Measurements from ENCODE around the gene HINT2.
A peak's percentile ranks its signal among the peaks of the same experiment; 100 is the strongest.

Gene HINT2

GRCh38 chr9:35840881-35841644, 26.2 kb upstream of the HINT2 start:
- no peak for DNase-seq (ENCODE audit: low read depth)

DNA sequence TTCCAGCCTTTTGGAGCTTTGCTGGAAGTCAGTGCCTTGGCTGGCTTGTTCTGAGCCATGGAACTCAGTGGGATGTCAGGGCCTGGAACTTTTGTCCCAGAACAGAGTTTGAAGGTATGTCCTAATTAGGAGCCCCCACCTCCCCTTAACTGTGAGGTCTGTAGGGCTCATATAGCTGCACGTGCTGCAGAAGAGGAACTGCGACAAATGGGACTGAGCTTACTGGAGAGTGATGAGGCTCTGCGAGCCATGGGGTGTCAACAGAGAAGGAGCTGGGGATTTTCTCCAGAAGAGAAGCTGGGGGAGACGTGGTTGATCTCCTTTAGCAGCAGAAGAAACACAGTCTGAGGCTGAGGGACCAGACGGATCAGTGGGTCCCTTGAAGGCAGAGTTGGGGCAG, 25.1 kb upstream of the HINT2 start:
- no peak for DNase-seq (ENCODE audit: low read depth)

DNA sequence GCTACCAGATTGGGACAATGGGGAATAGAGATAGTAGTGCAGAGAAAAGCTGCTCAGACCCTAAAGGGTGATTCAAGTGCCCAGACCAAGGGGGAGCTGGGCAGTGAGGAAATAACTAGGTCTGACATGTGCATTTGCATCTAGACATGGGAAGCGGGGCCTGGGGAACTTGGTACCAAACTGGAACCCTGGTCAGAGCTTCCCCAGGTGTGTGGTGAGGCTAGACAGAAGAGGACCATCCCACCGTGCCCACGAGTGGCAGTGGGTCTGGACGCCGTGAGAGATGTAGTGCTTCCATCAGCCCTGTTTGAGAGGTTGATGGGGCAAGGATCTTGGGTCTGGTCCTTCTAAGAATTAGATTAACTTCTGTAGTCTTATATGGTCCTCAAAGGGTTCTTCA, 21.8 kb upstream of the HINT2 start:
- no peak for DNase-seq (ENCODE audit: low read depth)

GRCh38 chr9:35835766-35836165, 20.9 kb upstream of the HINT2 start:
- DNase-seq (ENCODE audit: low read depth): no peak

DNA sequence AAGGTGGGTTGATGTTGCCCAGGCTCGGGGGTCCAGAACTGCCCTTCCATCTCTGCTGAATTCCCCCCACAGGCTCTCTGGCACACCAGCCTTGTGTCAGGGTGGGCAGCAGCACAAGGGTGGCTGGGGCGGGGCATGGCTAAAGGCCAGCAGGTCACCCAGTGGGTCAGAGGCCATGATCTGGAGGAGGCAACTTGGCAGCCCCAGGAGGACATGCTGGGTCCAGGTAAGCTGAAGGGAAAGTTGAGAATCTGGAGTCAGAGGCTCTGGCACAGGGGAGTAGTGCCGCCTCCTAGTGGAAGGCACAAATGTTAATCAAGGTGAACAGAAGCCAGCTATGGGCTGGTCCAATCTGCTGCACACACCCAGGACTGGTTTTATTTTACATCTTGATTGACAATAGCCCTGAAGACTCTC, 20.4 kb upstream of the HINT2 start:
- DNase-seq (ENCODE audit: low read depth): no peak

DNA sequence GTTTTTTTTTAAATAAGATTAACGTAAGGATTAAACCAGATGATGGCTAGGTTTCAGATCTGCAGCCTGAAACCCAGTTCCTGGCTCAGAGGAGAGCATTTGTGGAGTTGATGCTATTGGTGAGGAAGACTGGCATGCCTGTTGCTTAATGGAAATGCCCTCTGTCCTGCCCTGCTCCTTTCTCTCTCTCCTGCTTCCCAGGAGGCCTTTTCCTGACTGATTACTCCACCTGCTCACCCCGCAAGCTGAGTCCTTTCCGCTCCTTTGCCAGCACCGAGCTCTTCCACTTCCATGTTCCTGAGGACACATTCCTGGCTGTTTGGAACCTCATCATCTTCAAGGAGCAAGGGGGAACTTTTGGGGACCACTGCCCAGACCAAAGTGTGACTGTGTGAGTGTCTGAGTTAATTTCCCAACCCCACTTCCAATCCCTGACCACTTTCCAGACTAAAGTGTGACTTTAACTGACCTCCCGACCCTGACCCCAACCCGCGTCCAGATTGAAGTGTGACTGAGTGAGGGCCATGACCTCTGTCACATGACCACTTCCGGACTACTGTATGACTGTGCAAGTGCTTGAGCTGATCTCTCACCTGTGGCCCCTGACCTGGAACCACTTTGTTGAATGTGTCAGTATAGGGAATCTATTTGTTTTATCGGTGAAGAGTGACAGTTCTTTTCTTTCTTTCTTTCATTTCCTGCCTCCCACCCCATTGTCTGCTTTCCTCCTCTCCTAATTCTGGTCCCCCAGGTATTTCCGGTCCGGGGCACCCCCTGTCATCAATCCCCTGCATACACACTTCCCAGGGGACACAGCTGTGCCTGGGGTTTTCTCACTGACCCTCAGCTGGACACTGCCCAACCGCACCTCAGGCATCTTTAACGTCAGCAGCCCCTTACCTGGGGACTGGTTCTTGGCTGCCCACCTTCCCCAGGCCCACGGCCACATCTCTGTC, 19.7 kb upstream of the HINT2 start:
- no peak for DNase-seq (ENCODE audit: low read depth)

DNA sequence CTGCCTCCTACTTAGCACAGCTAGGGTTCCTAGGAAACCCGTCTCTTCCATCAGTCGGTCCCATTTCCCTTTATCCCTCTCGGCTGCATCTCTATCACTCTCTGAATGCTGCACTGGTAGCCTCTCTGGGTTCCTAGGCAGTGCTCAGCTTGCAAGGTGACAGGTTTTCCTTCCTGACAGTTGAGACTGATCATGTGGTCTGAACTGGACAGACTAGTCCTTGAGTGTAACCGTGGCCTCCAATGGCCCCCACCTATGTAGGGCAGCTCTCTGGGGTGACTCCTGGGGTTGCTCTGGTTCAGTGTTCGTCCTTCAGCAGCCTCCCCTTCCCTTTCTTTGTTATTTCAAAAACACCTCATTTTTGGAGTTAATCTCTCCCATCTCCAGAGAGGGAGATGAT, 18.0 kb upstream of the HINT2 start:
- no peak for DNase-seq (ENCODE audit: low read depth)

DNA sequence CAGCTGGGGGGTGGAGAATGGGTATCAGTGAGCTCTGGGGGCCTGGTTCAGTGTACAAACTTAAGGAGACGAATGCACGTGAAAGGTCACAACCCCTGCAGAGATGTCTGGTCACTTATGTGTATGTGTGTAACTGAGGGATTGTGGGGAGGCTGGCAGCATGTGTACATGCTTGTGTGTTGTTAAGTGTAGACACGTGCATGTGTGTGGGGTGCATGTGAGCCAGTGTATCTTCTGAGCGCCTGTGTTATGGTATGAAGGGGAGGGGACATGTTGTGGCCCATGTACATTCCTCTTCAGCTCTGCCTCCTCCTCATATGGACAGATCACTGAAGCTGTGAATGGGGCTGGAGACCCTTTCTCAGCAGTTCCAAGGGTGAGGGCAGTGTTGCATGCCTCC, 16.2 kb upstream of the HINT2 start:
- no peak for DNase-seq (ENCODE audit: low read depth)

DNA sequence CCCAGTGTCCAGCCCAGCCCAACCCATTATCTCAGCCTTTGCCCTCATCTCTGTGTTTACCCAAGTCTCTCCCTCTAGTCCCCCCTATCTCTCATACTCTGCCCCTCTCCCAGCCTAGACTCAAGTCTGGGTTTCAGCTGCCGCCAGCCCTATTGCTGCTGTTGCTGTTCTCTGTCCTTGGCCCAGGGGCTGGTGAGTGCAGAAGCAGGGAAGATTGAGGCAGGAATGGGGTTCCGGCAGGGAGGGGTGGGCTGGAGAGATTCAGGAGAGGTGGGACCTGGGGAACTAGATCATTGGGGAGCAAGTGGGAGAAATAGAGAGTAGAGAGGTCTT, 14.9 kb upstream of the HINT2 start:
- no peak for DNase-seq (ENCODE audit: low read depth)

- peak; percentile 85 for DNase-seq (ENCODE audit: low read depth)
Observed at GRCh38 chr9:35829084-35829763, 14.4 kb upstream of the HINT2 start, which contains the start of gene TMEM8B. TSS of gene TMEM8B (plus strand) at chr9:35829228. CDS start at chr9:35829448, 220 bp downstream.

DNA sequence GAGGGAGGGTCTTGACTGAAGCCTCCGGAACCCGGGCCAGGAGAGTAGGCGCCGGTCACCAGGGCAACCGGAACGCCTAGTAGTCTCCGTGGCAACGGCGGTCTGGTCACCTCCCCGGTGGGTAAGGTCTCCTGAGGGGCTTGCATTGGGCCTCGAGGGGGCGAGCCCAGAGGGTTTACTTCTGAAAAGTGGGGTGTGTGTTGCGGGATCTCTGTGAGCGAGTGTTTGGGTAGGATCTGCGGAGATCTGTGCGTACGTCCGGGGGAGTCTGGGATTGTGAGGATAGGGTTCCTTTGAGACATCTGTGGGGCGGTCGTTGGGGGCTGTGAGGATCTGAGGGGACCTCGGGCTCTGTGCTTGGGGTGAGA, 13.9 kb upstream of the HINT2 start, which contains the start of gene FAM221B:
TSS of gene FAM221B (minus strand) at position 17 of the 368 bp plus-strand sequence. CDS start 2,571 bp downstream, outside the sequence.
- no peak for DNase-seq (ENCODE audit: low read depth)

DNA sequence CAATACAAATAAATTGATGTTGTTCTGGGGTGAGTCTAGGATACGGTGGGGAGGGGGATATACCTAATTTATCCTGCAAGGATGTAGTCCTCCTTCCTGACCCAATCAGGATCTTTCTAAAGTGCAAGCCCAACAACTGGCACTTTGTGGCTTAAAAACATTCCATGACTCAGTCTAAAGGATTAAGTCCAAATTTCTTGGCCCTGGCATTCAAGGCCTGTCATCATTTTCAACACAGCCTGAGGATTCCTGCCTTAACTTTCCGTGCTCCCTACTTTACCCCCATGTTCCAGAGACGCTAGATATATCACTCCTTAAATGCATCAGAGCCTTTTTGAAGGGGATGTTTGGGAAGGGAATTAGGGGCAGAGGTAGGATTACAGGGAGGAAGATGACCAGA, 12.6 kb upstream of the HINT2 start:
- DNase-seq (ENCODE audit: low read depth): no peak

DNA sequence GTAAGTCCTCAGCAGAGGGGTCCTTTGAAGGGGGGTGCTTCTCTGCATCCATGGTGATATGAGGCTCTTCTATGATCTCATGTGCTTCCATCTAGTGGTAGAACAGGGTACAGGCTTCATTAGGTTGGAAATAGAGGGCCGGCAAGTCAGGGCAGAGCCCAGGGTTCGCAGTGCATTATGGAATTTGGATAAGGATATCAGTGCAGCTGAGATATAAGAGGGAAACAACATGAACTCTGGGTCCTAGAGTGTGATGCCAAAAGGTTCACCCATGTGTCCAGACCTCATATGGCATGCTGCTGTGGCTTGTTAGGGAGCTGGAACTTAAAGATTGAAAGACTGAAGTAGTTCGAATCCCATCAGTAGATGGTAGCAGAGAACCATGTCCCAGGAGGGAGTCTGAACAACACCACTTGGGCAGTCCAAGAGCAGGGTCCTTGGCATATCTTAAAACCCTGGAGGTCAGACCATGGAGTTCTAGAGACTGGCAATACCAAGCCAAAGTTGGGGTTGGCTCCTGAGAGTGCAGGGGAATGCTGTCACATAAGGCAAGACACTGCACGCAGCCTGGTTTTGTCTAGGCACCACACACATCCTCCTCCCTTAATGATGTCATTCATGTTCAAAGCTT, 11.3 kb upstream of the HINT2 start:
- DNase-seq (ENCODE audit: low read depth): no peak

DNA sequence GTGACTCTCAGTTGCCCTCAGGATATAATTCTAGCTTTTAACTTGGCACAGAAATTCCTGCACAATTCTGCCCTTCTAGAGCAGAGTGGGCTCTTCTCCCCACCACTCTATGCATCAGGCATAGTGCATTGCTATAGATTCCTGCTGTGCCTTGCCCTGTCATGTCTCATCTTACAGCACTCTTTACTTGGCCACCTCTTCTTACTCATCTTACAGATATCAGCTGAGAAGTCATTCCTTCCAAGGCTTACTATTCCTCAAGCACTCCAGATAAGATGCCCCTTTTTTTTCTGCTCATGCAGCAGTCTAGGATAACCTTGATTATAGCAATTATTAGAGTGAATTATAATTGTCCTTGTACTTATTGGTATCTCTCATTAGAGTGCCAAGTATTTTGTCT, 8.1 kb upstream of the HINT2 start:
- no peak for DNase-seq (ENCODE audit: low read depth)

- DNase-seq (ENCODE audit: low read depth): no peak
Observed at GRCh38 chr9:35820076-35820475, 5.2 kb upstream of the HINT2 start.

DNA sequence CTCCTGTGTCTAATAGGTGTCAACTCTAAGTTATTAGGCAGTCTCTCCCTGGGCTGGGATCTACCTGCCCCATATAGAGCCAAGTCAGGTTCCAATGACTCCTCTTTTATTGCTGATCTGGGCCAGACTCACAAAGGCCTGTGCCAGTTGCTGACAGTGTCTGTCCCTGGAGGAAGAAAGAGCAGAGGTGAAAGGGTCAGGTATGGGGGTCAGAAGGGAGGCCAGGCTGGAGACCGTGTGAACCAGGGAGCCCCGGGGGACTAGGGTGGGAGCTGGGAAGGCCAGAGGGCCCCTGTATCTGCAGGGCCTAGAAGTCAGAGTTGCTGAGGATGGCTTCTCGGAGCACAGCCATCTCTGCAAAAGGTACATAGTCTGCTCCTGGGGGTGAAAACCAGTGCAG, 3.5 kb upstream of the HINT2 start:
- no peak for DNase-seq (ENCODE audit: low read depth)

DNA sequence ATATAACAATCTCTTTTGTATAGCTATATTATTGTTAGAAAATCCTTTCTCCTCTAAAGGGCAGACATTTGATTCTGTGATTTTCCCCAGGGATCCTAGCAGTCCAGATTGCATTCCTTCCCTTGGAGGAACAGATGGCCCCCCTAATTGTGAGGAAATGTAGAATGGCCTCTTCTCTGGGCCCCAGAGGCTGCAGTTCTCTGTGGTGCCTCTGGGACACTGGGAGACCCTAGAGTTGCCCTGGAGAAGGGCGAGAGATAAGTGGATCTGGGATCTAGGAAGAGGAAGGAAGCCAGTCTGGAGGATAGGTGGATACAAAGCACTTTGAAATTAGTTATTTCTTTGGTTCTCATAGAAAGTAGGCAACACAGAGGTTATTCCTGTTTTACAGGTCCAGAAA, 1.9 kb upstream of the HINT2 start:
- no peak for DNase-seq (ENCODE audit: low read depth)

- peak; percentile 15 for DNase-seq (ENCODE audit: low read depth)
Observed at GRCh38 chr9:35814106-35814840, 569 bp downstream of the HINT2 start.

- DNase-seq (ENCODE audit: low read depth): no peak
Observed at GRCh38 chr9:35813434-35814105, 1.3 kb downstream of the HINT2 start.

DNA sequence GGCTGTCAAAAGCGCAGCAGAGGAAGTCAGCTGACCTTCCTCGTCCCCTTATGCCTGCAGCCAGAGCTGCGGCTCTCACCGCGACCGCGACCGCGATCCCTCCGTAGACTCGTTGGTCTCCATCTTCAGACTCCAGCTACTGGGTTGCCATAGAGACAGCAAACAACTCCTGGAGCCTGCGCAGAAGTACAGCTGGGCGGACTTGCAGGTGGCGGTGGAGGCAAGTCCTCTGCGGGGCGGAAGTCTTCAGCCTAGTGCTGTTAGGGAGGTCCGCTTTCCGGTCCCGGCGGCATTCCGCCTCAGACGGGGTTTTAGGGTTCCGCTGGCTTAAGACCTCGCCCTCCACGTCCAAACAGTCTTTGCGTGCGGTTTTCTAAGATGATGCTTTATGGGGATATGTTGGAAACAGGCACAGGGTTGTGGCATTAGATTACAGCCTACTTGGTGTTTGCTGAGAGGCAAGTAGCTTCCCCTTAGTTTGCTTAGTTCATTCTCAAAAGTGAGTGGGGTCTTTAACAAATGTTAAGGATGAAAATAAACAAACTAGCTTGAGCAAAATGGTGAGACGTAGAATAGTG, 2.7 kb downstream of the HINT2 start, which contains the start of gene SPAG8:
TSS of gene SPAG8 (minus strand) at position 238 of the 578 bp plus-strand sequence. CDS start at position 123, 115 bp downstream.
- peak; percentile 90 for DNase-seq (ENCODE audit: low read depth)

Measured in activated T-helper 1 cell treated with Interleukin-2 at 50 U/mL for 16 hours (primary cell).